WTC11 (cell line): ENCODE results near the gene OBSL1.

Experiments used
- CTCF ChIP-seq: fragments of 200-600 bp; IDR thresholded peaks from 2 replicates; pipeline ENCODE4 v1.8.0; 2022; ENCODE audit warnings: antibody characterized with exemption
- ETV6 ChIP-seq: sonication (generic); formaldehyde crosslinking; IDR thresholded peaks from 2 replicates; pipeline ENCODE4 v1.8.1; 2022; ENCODE audit warnings: mild to moderate bottlenecking, missing genetic modification reagents
- FOXJ3 ChIP-seq: sonication (generic); formaldehyde crosslinking; IDR thresholded peaks from 2 replicates; pipeline ENCODE4 v1.9.0; 2021; ENCODE audit warnings: missing genetic modification reagents, mild to moderate bottlenecking, borderline replicate concordance
- JUN ChIP-seq: sonication (generic); formaldehyde crosslinking; IDR thresholded peaks from 2 replicates; pipeline ENCODE4 v1.8.0; 2023; ENCODE audit warnings: mild to moderate bottlenecking, missing genetic modification reagents
- NFE2L1 ChIP-seq: sonication (generic); formaldehyde crosslinking; IDR thresholded peaks from 2 replicates; pipeline ENCODE4 v1.8.1; 2023; ENCODE audit warnings: missing genetic modification reagents
- NR2C2 ChIP-seq: sonication (generic); formaldehyde crosslinking; IDR thresholded peaks from 2 replicates; pipeline ENCODE4 v1.8.0; 2022; ENCODE audit warnings: mild to moderate bottlenecking, missing genetic modification reagents
- SP1 ChIP-seq: sonication (generic); formaldehyde crosslinking; conservative IDR thresholded peaks from 2 replicates; pipeline ENCODE4 v1.8.1; 2022; ENCODE audit warnings: missing genetic modification reagents
- ZBTB43 ChIP-seq: sonication (generic); formaldehyde crosslinking; IDR thresholded peaks from 2 replicates; pipeline ENCODE4 v1.8.1; 2023; ENCODE audit warnings: mild to moderate bottlenecking, missing genetic modification reagents
- ZNF138 ChIP-seq: sonication (generic); formaldehyde crosslinking; conservative IDR thresholded peaks from 2 replicates; pipeline ENCODE4 v1.8.1; 2022; ENCODE audit warnings: mild to moderate bottlenecking, moderate library complexity, missing genetic modification reagents
- TF ChIP-seq, protein P1 (sequence below): sonication (generic); formaldehyde crosslinking; IDR thresholded peaks from 2 replicates; pipeline ENCODE4 v1.8.1; 2023; ENCODE audit warnings: mild to moderate bottlenecking, missing genetic modification reagents, moderate library complexity
- TF ChIP-seq, protein P2 (sequence below): sonication (generic); formaldehyde crosslinking; conservative IDR thresholded peaks from 2 replicates; pipeline ENCODE4 v1.8.1; 2022; ENCODE audit warnings: mild to moderate bottlenecking, missing genetic modification reagents

- TF ChIP-seq CTCF (no peak), JUN (CRISPR knock-in tag) (no peak), ETV6 (CRISPR knock-in tag) (no peak), NR2C2 (CRISPR knock-in tag) (no peak), SP1 (CRISPR knock-in tag) (no peak), FOXJ3 (CRISPR knock-in tag) (no peak), ZBTB43 (CRISPR knock-in tag) (no peak), NFE2L1 (no peak), ZNF138 (CRISPR knock-in tag) (no peak)
- TF ChIP-seq, protein P1, sequence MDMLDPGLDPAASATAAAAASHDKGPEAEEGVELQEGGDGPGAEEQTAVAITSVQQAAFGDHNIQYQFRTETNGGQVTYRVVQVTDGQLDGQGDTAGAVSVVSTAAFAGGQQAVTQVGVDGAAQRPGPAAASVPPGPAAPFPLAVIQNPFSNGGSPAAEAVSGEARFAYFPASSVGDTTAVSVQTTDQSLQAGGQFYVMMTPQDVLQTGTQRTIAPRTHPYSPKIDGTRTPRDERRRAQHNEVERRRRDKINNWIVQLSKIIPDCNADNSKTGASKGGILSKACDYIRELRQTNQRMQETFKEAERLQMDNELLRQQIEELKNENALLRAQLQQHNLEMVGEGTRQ (CRISPR knock-in tag), result no peak
- TF ChIP-seq, protein P2, sequence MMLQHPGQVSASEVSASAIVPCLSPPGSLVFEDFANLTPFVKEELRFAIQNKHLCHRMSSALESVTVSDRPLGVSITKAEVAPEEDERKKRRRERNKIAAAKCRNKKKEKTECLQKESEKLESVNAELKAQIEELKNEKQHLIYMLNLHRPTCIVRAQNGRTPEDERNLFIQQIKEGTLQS (CRISPR knock-in tag), result no peak
These were observed 10.0 kb upstream of the OBSL1 start for GRCh38 chr2:219581346-219581745.
